Kidney capillary endothelial cell (primary cell): ENCODE results near the gene RDH14.

ENCODE experiments used
- DNase-seq: peaks from one replicate; pipeline ENCODE4 v3.0.0-alpha.2; 2018; ENCODE audit warnings: low spot score

Gene RDH14

DNA sequence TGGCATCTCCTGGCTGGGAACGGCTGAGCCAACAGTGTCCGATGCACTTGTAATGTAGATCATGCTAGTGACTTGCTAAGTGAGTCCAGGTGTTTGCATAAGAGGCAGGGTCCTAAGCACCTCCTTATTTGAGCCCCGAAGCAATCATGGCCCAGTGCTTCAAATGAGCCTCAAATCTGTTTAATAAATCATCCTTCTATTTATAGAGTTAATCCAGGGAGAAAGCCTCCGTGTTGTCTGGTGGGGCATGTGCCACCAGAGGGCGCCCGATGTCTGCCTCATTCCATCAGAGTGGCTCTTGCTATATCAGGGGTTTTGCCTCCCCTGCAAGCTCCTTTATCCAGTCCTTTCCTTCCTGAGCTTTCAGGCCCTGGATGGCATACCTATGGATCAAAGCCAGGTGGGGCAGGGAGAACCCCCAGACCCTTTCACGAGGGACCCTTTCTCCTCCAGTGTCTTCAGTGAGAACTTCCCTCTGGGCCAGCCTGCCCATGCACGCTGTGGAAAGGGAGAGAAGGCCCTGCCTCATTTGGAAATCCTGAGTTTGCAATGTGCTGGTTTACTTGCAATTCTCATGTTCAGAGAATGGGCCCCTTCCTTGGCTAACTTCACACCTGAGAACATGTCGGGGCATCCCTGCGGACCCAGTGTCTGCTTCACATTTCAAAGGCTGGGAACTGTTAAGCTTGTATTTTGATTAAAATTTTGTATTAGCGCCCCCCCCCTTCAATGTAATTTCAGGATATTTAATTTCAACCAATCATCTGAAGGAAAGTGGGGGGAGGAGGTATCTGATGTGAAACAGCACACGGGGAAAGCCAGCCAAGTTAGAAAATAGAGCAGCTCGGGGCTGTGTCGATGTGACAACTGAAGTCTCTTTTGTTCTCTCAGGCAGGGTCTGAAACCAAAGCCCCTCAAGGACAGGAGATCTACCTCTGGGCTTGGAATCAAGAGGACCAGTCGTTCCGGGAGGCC is 39.7 kb downstream of the RDH14 start:
- peak; percentile 70 for DNase-seq

DNA sequence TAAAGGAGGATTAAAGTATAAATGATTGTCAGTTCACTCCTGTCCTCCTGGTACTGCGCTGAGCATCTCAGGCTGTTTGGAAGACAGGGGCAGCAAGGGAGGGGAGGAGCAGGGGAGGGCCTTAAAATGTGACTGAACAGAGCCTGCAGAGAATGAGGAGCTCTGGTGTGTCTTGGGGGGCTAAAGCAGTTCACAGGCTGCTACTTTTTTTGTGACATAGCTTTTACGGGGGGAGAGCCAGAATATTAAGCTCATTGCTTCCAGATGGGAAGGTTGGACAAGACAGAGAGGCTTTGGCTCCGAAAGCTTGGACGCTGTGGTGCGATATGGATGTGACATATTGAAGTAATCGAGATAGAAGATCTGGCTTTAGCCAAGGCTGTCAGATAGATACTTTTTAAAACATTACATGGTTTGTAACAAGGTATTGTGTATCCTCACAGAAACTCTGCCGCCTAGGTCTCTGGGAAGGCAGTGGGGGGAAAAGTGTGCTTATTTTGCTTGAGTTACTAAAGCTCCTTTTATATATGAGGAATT is 40.5 kb downstream of the RDH14 start:
- DNase-seq = no peak

DNA sequence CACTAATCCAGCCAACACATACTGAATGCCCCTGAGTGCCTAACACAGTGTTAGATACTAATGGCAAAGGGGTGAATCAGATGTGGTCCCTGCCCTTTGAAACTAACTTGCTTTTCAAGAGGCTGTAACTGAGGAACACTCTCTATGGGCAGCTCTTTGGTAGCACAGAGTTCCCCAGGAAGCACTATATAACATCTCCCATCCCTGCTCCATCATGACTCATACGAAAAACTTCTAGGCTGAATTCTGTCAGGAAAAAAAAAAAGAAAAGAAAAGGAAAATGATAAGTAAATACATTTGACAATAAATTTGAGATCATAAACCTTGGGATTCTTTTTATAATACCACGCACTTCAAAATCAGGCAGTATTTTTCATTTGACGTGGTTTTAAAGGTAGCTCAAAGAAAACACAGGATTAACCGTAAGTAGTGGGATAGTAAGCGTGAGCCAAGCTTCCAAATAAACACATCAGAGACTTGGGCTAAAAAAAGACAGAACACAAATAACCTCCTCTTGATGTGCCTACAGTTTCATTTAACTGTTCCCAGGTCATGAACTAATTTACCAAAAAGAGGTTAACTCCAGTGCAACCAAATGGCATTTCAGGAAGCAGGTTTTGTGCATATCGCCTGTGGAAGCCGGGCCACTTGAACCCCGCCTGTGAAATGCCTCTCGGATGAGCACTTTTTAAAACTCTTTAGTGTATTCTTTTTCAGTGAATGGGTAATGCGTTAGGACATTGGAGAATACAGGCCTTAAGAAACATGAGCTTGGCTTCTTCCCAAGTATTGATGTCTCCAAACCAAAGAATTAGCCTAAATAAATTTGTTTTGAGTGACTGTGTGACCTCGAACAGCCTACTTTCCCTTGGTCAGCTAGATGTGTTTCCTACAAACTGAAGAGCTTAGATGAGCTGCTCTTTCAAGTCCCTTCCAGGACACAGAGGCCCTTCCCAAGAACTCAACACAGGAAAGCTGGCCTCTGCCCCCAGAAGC is 42.0 kb downstream of the RDH14 start:
- no peak for DNase-seq

DNA sequence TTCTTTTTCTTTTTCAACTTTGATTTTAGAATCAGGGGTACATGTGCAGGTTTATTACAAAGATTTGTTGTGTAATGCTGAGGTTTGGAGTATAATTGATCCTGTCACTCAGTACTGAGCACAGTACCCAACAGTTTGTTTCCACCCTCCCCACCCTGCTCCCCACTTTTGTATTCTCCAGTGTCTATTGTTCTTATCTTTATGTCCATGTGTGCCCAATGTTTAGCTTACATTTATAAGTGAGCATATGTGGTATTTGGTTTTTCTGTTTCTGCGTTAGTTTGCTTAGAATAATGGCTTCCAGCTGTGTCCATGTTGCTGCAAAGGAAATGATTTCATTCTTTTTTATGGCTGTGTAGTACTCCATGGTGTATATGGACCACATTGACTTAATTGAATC is 43.1 kb downstream of the RDH14 start:
- no peak for DNase-seq

DNA sequence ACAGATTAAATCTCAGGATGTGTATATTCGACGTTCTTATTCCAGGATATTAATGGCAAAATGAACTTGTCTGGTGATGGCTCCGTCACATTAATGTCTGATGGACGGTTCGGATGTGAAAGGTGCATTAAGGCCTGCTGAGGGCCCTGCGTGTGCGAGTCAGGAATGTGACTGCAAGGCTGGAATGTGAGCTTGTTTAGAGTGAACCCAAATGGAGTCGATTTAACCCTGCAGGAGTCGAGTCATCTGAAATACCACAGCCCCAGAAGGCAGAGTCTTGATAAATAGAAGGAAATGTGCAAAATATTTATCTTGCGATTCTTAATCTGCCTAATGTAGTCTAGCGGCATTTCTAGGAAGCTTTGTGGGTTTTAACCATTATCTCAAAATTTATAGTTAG is 44.3 kb downstream of the RDH14 start:
- no peak for DNase-seq

DNA sequence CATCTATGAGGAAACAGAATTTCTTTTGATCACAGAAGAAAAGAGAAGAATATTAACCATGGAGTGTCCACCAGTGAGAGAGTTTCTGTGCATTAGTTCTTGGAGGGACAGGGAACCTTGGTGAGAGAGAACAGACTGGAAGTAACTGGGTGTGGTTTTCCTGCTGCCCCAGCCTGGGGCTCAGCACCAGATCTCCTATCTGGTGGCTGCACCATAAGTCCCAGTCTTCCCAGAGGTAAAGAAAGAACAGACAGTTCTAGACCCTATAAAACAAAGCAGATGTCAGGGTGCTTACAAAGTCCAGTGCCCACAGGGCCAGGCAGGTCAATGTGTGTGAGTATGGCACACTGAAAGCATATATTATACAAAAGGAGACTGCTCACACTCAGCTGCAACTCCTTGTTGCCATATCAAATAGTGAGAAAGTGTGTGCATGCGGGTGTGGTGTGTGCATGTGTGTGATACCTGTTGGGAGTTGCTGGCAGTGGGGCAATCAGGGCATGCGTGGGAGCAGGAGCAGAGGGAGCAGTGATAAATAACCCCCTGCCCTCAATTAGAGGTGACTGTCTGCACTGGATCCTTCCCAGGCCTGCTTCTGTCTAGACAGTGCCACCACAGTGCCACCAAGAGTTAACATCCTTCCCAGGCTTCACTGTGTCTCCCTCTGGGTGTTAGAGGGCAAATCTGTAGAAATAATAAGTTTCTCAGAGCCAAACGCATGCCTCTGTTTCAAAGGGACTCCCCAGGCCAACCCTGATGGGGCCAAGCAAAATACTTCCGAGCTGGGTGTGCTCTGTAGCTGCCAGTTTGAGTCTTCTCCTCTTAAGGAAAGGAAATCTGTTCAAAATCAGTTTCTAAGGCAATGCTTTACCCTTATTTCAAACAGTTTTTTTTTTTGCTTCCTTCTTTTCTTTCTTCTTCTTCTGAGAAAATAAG is 45.7 kb downstream of the RDH14 start:
- no peak for DNase-seq

DNA sequence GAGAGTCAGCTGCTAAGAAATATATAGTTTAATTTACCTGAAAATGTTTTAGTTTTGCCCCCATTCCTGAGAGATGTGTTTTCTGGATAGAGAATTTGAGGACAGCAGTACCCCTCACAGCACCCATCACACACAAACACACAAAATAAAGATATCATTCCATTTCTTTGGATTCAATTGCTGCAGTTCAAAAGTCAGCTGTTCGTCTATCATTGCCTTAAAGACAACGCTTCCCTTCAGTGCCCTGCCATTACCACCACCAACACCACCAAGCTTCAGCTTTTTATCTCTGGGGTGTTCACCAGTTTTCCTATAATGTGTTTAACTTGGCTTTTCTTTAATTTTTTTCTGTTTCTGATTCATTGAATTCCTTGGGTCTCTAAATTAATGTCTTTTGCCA is 49.7 kb downstream of the RDH14 start:
- no peak for DNase-seq

DNA sequence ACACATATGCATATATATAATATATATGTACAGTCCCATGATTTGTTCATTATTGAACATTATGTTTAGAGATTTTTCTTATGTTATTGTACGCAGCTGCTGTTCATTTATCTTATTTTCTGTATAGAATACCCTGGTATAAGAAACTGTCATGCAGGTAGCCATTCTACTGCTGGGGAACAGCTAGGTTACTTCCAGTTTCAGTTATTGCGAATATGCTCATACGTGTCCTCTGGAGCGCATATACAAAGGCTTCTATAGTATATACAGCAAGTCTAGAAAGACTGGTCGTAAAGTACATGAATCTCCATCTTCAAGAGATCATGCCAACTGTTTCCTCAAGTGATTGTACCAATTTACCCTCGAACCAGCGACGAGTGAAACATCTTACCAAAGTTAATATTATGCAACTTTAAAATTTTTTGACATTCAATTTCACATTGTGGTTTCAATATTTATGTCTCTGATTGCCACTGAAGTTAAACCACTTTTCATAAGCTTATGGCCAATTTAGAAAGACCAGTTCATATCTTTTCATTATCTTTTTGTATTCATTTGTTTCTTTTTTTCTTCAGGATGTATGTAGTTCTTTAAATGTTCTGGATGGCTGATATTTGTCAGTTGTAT is 53.5 kb downstream of the RDH14 start:
- DNase-seq = no peak

DNA sequence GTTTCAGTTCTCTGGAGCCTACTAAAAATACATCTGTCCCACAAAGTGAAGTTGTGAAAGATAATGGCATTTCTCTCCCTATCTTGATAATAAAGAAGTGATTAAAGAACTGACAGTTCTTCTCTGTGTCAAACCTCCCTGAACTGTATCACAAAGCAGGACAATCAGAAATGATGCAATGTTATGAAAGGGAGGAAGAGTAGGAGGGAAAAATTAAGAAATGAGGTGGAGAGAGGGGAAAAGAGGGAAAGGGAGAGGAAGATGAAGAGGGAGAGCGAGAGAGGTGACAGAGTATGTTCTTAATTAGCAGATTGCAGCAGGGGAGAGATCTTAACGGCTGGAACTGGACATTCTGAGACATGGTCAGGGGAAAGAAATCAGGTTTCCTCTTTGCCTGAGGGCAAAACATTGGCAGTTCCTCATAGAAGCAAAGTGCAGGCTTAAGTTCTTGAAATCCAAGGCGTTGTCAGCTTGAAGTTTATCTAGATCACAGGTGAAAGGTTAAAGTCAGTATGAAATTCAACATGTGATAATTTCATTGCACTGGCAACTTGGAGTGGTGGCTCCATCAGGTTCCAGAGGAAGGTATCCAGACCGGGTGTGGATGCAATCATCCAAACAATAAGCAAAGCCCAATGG is 54.6 kb downstream of the RDH14 start:
- no peak for DNase-seq
